Measurements from ENCODE around the gene CACNA2D1.

DNA sequence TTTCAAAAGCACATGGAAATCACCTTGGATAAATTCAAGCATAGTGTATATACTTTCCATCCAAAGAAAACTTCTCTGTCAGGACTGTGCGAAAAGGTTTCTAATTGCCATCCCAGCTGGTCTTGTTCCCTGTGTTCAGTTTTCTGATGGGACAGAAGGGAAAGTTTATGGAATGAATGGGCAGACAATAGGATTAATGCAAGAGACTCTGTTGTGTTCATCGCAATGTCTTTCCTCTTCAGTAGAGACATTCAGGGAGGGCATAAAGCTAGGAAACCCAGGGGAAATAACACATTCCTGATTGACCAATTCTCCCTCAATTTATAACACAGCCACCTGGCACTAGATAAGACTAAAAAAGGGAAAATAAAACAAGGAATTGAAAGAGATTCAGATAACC, 78.9 kb downstream of the CACNA2D1 start:
- TF ChIP-seq MAX (IDR thresholded peaks at IDR 0.05) (no peak), TEAD4 (IDR thresholded peaks at IDR 0.05) (no peak), FOXM1 (IDR thresholded peaks at IDR 0.05; ENCODE audit: borderline replicate concordance, low read depth) (no peak), RAD21 (IDR thresholded peaks at IDR 0.05; ENCODE audit: low read depth) (no peak), TAF1 (IDR thresholded peaks at IDR 0.05; ENCODE audit: low read depth) (no peak), CEBPB (IDR thresholded peaks at IDR 0.05) (no peak), EP300 (IDR thresholded peaks at IDR 0.05; ENCODE audit: borderline replicate concordance) (no peak), TCF12 (IDR thresholded peaks at IDR 0.05; ENCODE audit: low read depth) (no peak)

Data from Ishikawa (cell line).